Mesenchymal stem cell (in vitro differentiated cells and primary cell): ENCODE measurements around the gene LRP1.

Experiments
- DNase-seq: peaks from one replicate; pipeline ENCODE4 v3.0.0-alpha.2; 2013
- H2AFZ ChIP-seq: one replicate; pipeline ENCODE4 v1.6.1; 2013; ENCODE audit warnings: low read depth, mild to moderate bottlenecking, control low read depth, inconsistent platforms, low read length, moderate library complexity
- H2AK5ac ChIP-seq: 2 replicates; pipeline ENCODE4 v1.6.1; 2013; ENCODE audit warnings: low read length, moderate library complexity, mild to moderate bottlenecking, inconsistent platforms; ENCODE audit not compliant: severe bottlenecking
- H2BK120ac ChIP-seq: one replicate; pipeline ENCODE4 v1.6.1; 2013; ENCODE audit warnings: low read depth, mild to moderate bottlenecking, inconsistent platforms, low read length, moderate library complexity
- H2BK12ac ChIP-seq, 2 experiments: one replicate each; pipeline ENCODE4 v1.6.1; 2013; ENCODE audit warnings: inconsistent platforms in 2 of 2, low read length in 2 of 2, mild to moderate bottlenecking in 2 of 2, moderate library complexity in 2 of 2, control low read depth in 1 of 2
- H2BK15ac ChIP-seq: one replicate; pipeline ENCODE4 v1.6.1; 2013; ENCODE audit warnings: mild to moderate bottlenecking, low read depth, inconsistent platforms; ENCODE audit not compliant: poor library complexity, severe bottlenecking
- H2BK5ac ChIP-seq: 2 replicates; pipeline ENCODE4 v1.6.1; 2013; ENCODE audit warnings: low read depth, mild to moderate bottlenecking, low read length, control low read depth, inconsistent platforms; ENCODE audit not compliant: poor library complexity, severe bottlenecking
- H3K14ac ChIP-seq, 2 experiments: one replicate each; pipeline ENCODE4 v1.6.1; 2013; ENCODE audit warnings: inconsistent platforms in 2 of 2, low read length in 2 of 2, control low read depth in 1 of 2, mild to moderate bottlenecking in 1 of 2, moderate library complexity in 1 of 2
- H3K18ac ChIP-seq, 2 experiments: one replicate each; pipeline ENCODE4 v1.6.1; 2013; ENCODE audit warnings: inconsistent platforms in 2 of 2, low read length in 2 of 2, control low read depth in 1 of 2, low read depth in 1 of 2, mild to moderate bottlenecking in 1 of 2
- H3K23ac ChIP-seq, 2 experiments: one replicate each; pipeline ENCODE4 v1.6.1; 2013; ENCODE audit warnings: inconsistent platforms in 2 of 2, low read length in 2 of 2, mild to moderate bottlenecking in 2 of 2, moderate library complexity in 2 of 2, control low read depth in 1 of 2
- H3K27ac ChIP-seq: 2 replicates; pipeline ENCODE4 v1.5.1; 2013; ENCODE audit warnings: mild to moderate bottlenecking, moderate library complexity, low read length, control low read depth, inconsistent platforms; ENCODE audit not compliant: poor library complexity, severe bottlenecking
- H3K27me3 ChIP-seq, 2 experiments: 2 replicates each; pipeline versions ENCODE4 v1.6.1 to v1.7.0; 2013; ENCODE audit warnings: low read length in 2 of 2, mild to moderate bottlenecking in 2 of 2, moderate library complexity in 2 of 2, control low read depth in 1 of 2, inconsistent platforms in 1 of 2; ENCODE audit not compliant: control insufficient read depth in 1 of 2, insufficient read depth in 1 of 2
- H3K36me3 ChIP-seq, 2 experiments: 2 replicates each; pipeline versions ENCODE4 v1.6.1 to v1.7.0; 2013; ENCODE audit warnings: low read length in 2 of 2, control low read depth in 1 of 2, inconsistent platforms in 1 of 2, low read depth in 1 of 2, mild to moderate bottlenecking in 1 of 2; ENCODE audit not compliant: insufficient read depth in 2 of 2, control insufficient read depth in 1 of 2
- H3K4ac ChIP-seq, 2 experiments: one replicate each; pipeline ENCODE4 v1.6.1; 2013; ENCODE audit warnings: inconsistent platforms in 2 of 2, low read length in 2 of 2, mild to moderate bottlenecking in 2 of 2, moderate library complexity in 2 of 2, control low read depth in 1 of 2, low read depth in 1 of 2
- H3K4me1 ChIP-seq: 2 replicates; pipeline ENCODE4 v1.6.1; 2013; ENCODE audit warnings: low read depth, low read length, control low read depth; ENCODE audit not compliant: control insufficient read depth, insufficient read depth
- H3K4me2 ChIP-seq: 2 replicates; pipeline ENCODE4 v1.6.1; 2013; ENCODE audit warnings: low read length, mild to moderate bottlenecking, inconsistent platforms; ENCODE audit not compliant: poor library complexity, severe bottlenecking
- H3K4me3 ChIP-seq, 2 experiments: 2 replicates each; pipeline versions ENCODE4 v1.5.1 to v1.7.0; 2013; ENCODE audit warnings: low read length in 2 of 2, mild to moderate bottlenecking in 2 of 2, control low read depth in 1 of 2, low read depth in 1 of 2; ENCODE audit not compliant: insufficient read depth in 1 of 2
- H3K79me1 ChIP-seq: replicated peaks from 2 replicates; pipeline ENCODE4 v1.6.1; 2013; ENCODE audit warnings: mild to moderate bottlenecking, control low read depth, low read length, inconsistent platforms; ENCODE audit not compliant: poor library complexity, severe bottlenecking
- H3K9ac ChIP-seq: 2 replicates; pipeline ENCODE4 v1.7.0; 2013; ENCODE audit warnings: mild to moderate bottlenecking, low read length, moderate library complexity
- H3K9me3 ChIP-seq: 2 replicates; pipeline ENCODE4 v1.7.0; 2013; ENCODE audit warnings: mild to moderate bottlenecking, low read length; ENCODE audit not compliant: control insufficient read depth
- H4K8ac ChIP-seq: one replicate; pipeline ENCODE4 v1.6.1; 2013; ENCODE audit warnings: inconsistent platforms, mild to moderate bottlenecking, low read length, moderate library complexity
- H4K91ac ChIP-seq: one replicate; pipeline ENCODE4 v1.6.1; 2013; ENCODE audit warnings: mild to moderate bottlenecking, low read length, inconsistent platforms
- WGBS: methylation state at CpG from one replicate; pipeline ENCODE4 v1.1.7; 2013; ENCODE audit warnings: mixed read lengths; 5-methylcytosine and 5-hydroxymethylcytosine counted together

The LRP1 gene

DNA sequence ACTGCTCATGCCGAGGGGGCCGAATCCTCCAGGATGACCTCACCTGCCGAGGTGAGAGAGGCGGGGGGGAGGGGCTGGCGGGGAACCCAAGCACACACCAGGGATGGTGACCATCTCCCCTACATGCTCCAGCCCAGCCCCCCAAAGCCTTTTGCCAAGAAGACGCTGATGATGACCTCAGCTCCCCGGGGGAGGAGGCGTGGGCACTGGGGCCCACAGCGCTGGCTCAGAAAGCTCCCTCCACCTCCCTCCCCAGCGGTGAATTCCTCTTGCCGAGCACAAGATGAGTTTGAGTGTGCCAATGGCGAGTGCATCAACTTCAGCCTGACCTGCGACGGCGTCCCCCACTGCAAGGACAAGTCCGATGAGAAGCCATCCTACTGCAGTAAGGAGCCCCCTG is 64.6 kb downstream of the LRP1 start:
- Histone ChIP-seq H3K79me1 (peaks cover 6% of the 10 kb centered on the region), H3K4me3 (no peak overlapping the region), H3K4me1 (no peaks in the 10 kb centered on the region), H3K9ac (peak overlapping the region; percentile 36), H2BK120ac (no peak overlapping the region), H3K27me3 (no peaks in the 10 kb centered on the region), H2AK5ac (no peak overlapping the region), H2BK12ac (no peak overlapping the region), H3K36me3 (peaks cover 100% of the 10 kb centered on the region in 2 experiments), H2BK15ac (no peak overlapping the region), H3K18ac (no peak overlapping the region), H2AFZ (no peak overlapping the region), H4K91ac (no peak overlapping the region), H4K8ac (no peak overlapping the region), H3K27ac (no peak overlapping the region), H3K4me2 (no peak overlapping the region), H3K4ac (no peak overlapping the region), H3K14ac (no peak overlapping the region), H3K23ac (no peak overlapping the region), H3K9me3 (no peaks in the 10 kb centered on the region), H2BK5ac (no peak overlapping the region)
- 96% methylated on average over 16 of the region's 16 CpGs for WGBS
- no peak for DNase-seq

DNA sequence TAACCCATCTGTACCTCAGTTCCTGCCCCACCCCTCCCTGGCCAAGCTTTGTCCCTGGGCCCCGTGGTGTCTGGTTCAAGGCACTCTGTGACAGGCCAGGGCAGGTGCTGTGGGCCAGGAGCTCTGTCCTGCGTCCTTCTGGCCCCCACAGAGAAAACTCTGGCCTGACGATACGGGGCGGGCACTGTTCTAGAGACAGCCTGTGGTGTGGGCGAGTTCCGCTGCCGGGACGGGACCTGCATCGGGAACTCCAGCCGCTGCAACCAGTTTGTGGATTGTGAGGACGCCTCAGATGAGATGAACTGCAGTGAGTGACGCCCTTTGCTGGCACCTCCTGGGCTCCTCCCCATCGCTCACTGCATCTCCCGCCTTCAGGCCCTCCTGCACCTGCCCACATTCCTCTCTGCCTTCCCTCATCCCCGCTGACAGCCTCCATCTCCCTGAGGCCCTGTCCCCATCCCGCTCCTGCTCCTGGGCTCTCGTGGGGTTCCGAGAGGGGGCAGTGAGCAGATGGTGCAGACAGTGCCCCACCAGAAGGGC is 65.5 kb downstream of the LRP1 start:
- H3K4me1 ChIP-seq = no peaks in the 10 kb centered on the region
- WGBS = 94% methylated on average over 19 of the region's 19 CpGs
- H2BK15ac ChIP-seq = no peak overlapping the region
- no peak overlapping the region for H4K8ac ChIP-seq
- no peak for DNase-seq
- H2BK120ac ChIP-seq = no peak overlapping the region
- no peak overlapping the region for H3K4me2 ChIP-seq
- no peaks in the 10 kb centered on the region for H3K27me3 ChIP-seq
- no peak overlapping the region for H3K9ac ChIP-seq
- no peak overlapping the region for H3K4me3 ChIP-seq
- peaks cover 9% of the 10 kb centered on the region for H3K79me1 ChIP-seq
- no peak overlapping the region for H4K91ac ChIP-seq
- H3K4ac ChIP-seq = no peak overlapping the region
- no peak overlapping the region for H2AK5ac ChIP-seq
- no peak overlapping the region for H3K27ac ChIP-seq
- H3K14ac ChIP-seq = no peak overlapping the region
- no peak overlapping the region for H3K23ac ChIP-seq
- no peaks in the 10 kb centered on the region for H3K9me3 ChIP-seq
- no peak overlapping the region for H2BK5ac ChIP-seq
- no peak overlapping the region for H3K18ac ChIP-seq
- H3K36me3 ChIP-seq = peaks cover 100% of the 10 kb centered on the region in 2 experiments
- no peak overlapping the region for H2AFZ ChIP-seq
- H2BK12ac ChIP-seq = no peak overlapping the region

DNA sequence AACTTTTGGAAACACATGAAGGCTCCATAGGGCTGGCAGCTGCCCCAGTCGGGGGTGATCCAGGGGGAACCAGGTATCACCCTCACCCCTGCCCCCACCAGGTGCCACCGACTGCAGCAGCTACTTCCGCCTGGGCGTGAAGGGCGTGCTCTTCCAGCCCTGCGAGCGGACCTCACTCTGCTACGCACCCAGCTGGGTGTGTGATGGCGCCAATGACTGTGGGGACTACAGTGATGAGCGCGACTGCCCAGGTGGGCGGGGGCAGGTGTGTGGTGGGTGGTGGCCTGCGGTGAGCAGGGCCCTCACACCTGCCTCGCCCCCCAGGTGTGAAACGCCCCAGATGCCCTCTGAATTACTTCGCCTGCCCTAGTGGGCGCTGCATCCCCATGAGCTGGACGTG is 66.0 kb downstream of the LRP1 start:
- H3K36me3 ChIP-seq = peaks cover 100% of the 10 kb centered on the region in 2 experiments

DNA sequence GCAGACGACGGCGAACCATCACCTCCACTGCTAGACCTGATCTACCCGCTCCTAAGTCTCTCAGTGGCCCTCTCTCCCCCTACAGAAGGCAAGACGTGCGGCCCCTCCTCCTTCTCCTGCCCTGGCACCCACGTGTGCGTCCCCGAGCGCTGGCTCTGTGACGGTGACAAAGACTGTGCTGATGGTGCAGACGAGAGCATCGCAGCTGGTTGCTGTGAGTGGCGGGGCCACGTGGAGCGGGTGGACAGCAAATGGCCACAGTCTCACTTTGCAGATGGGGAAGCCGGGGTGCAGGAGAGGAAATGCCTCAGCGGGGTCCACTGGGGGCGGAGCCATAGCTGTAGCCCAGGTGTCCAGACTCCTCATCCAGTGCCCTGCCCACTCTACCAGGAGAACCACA is 66.9 kb downstream of the LRP1 start:
- no peak for DNase-seq
- 95% methylated on average over 19 of the region's 19 CpGs for WGBS

More for the DNA sequence above, 66.0 kb downstream of the LRP1 start:
- no peak overlapping the region for H2BK12ac ChIP-seq
- no peaks in the 10 kb centered on the region for H3K9me3 ChIP-seq
- 98% methylated on average over 18 of the region's 18 CpGs for WGBS
- no peak overlapping the region for H3K27ac ChIP-seq
- no peak overlapping the region for H2BK120ac ChIP-seq
- H3K14ac ChIP-seq = no peak overlapping the region
- H3K4me2 ChIP-seq = no peak overlapping the region
- no peaks in the 10 kb centered on the region for H3K27me3 ChIP-seq
- no peak overlapping the region for H2BK5ac ChIP-seq
- H2AFZ ChIP-seq = no peak overlapping the region
- no peaks in the 10 kb centered on the region for H3K4me1 ChIP-seq
- H4K8ac ChIP-seq = no peak overlapping the region
- H3K4me3 ChIP-seq = no peak overlapping the region
- peaks cover 9% of the 10 kb centered on the region for H3K79me1 ChIP-seq
- no peak overlapping the region for H3K9ac ChIP-seq
- no peak overlapping the region for H4K91ac ChIP-seq
- DNase-seq = no peak
- H2BK15ac ChIP-seq = no peak overlapping the region
- no peak overlapping the region for H3K18ac ChIP-seq
- H2AK5ac ChIP-seq = no peak overlapping the region
- no peak overlapping the region for H3K23ac ChIP-seq
- H3K4ac ChIP-seq = no peak overlapping the region

More for the DNA sequence above, 66.9 kb downstream of the LRP1 start:
- Histone ChIP-seq H3K4me2 (no peak overlapping the region), H2AK5ac (no peak overlapping the region), H4K91ac (no peak overlapping the region), H2BK12ac (no peak overlapping the region), H3K18ac (no peak overlapping the region), H3K9ac (no peak overlapping the region), H3K79me1 (peaks cover 11% of the 10 kb centered on the region), H4K8ac (no peak overlapping the region), H3K4ac (no peak overlapping the region), H2BK15ac (no peak overlapping the region), H3K9me3 (no peaks in the 10 kb centered on the region), H3K27ac (no peak overlapping the region), H3K27me3 (no peaks in the 10 kb centered on the region), H2AFZ (no peak overlapping the region), H3K14ac (no peak overlapping the region), H3K23ac (no peak overlapping the region), H2BK120ac (no peak overlapping the region), H3K4me1 (no peaks in the 10 kb centered on the region), H2BK5ac (no peak overlapping the region), H3K4me3 (no peak overlapping the region), H3K36me3 (peaks cover 100% of the 10 kb centered on the region in 2 experiments)
